ENCODE data around the gene DLGAP4.

DLGAP4 gene

DNA sequence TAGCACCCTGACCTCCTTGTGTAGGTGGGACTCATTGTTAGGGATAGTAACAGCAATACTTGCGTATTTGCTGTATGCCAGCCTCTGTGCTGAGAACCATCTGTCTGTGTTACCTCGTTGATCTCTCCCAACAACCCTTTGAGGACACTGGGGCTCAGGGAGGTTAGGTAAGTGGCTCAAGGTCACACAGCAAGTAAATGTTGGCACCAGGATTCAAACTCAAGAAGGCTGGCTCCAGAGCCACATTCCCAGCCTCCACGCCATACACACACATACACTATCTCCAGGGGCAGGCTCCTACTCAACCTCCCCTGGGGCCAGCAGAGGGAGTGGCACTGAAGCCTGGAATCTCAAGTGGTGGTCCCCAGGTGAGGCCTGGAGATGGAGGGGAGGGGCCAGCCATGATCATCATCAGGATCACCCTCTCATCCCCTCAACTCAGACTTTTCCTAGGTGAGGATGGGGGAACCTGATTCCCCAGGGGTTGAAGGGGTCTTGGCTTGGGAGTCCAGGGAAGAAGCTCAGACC is 109.4 kb downstream of the DLGAP4 start:
- no peaks in the 10 kb centered on the region for H3K27me3 ChIP-seq (ENCODE audit: low read length)
- TF ChIP-seq, protein P1, sequence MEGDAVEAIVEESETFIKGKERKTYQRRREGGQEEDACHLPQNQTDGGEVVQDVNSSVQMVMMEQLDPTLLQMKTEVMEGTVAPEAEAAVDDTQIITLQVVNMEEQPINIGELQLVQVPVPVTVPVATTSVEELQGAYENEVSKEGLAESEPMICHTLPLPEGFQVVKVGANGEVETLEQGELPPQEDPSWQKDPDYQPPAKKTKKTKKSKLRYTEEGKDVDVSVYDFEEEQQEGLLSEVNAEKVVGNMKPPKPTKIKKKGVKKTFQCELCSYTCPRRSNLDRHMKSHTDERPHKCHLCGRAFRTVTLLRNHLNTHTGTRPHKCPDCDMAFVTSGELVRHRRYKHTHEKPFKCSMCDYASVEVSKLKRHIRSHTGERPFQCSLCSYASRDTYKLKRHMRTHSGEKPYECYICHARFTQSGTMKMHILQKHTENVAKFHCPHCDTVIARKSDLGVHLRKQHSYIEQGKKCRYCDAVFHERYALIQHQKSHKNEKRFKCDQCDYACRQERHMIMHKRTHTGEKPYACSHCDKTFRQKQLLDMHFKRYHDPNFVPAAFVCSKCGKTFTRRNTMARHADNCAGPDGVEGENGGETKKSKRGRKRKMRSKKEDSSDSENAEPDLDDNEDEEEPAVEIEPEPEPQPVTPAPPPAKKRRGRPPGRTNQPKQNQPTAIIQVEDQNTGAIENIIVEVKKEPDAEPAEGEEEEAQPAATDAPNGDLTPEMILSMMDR (IDR thresholded peaks at IDR 0.05; ENCODE audit: insufficient read depth, low read length, poor library complexity, severe bottlenecking): no peak
- TF ChIP-seq EZH2phosphoT487 (conservative IDR thresholded peaks at IDR 0.05; ENCODE audit: low read length): no peak
- no peaks in the 10 kb centered on the region for H3K9me2 ChIP-seq (replicated peaks; ENCODE audit: insufficient read depth, low read length)
- no peak overlapping the region for H3K27ac ChIP-seq (ENCODE audit: low read depth, low read length)
- no peaks in the 10 kb centered on the region for H3K36me3 ChIP-seq (ENCODE audit: low read length)
- H4K20me1 ChIP-seq (ENCODE audit: low read depth, low read length): no peaks in the 10 kb centered on the region
- H3K79me2 ChIP-seq (ENCODE audit: insufficient read depth, low read length): no peaks in the 10 kb centered on the region
- H2AFZ ChIP-seq (ENCODE audit: low read depth, low read length, severe bottlenecking): no peak overlapping the region
- no peak overlapping the region for H3K4me2 ChIP-seq (ENCODE audit: low read depth, low read length, poor library complexity, severe bottlenecking)
- H3K9me3 ChIP-seq (ENCODE audit: insufficient read depth, low read length): no peaks in the 10 kb centered on the region
- H3F3A ChIP-seq (ENCODE audit: insufficient read depth): no peaks in the 10 kb centered on the region
- no peak overlapping the region for H3K4me3 ChIP-seq (ENCODE audit: insufficient read depth, low read length, poor library complexity, severe bottlenecking)
- H3K9ac ChIP-seq (ENCODE audit: low read length): no peak overlapping the region

DNA sequence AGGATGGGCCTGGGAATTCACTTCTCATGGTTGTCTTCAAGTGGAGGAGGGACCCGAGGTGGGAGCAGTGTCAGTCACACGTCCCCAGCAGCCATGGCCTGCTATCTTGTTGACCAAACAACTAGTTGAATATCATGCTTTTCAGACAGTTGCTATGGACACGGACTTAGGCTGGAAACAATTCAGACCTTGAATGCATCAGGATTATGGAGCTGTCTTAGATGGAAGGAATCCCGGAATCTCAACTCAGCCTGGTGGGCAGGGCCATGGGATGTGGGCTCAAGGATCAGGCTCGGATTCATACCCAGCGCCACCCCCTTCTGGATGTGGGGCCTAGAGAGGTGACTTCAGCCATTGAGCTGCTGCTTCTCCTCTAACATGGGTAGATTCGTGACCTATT is 112.6 kb downstream of the DLGAP4 start:
- Histone ChIP-seq H3K9ac (ENCODE audit: low read length) (no peak overlapping the region), H3K4me3 (ENCODE audit: insufficient read depth, low read length, poor library complexity, severe bottlenecking) (no peak overlapping the region), H3K4me2 (ENCODE audit: low read depth, low read length, poor library complexity, severe bottlenecking) (no peak overlapping the region), H3K36me3 (ENCODE audit: low read length) (no peaks in the 10 kb centered on the region), H3K27me3 (ENCODE audit: low read length) (no peaks in the 10 kb centered on the region), H3K9me2 (replicated peaks; ENCODE audit: insufficient read depth, low read length) (no peaks in the 10 kb centered on the region), H3K27ac (ENCODE audit: low read depth, low read length) (no peak overlapping the region), H2AFZ (ENCODE audit: low read depth, low read length, severe bottlenecking) (no peak overlapping the region), H3K79me2 (ENCODE audit: insufficient read depth, low read length) (no peaks in the 10 kb centered on the region), H4K20me1 (ENCODE audit: low read depth, low read length) (no peaks in the 10 kb centered on the region), H3K9me3 (ENCODE audit: insufficient read depth, low read length) (no peaks in the 10 kb centered on the region), H3F3A (ENCODE audit: insufficient read depth) (no peaks in the 10 kb centered on the region)
- TF ChIP-seq, protein P1 (IDR thresholded peaks at IDR 0.05; ENCODE audit: insufficient read depth, low read length, poor library complexity, severe bottlenecking): no peak
- TF ChIP-seq EZH2phosphoT487 (conservative IDR thresholded peaks at IDR 0.05; ENCODE audit: low read length): no peak

DNA sequence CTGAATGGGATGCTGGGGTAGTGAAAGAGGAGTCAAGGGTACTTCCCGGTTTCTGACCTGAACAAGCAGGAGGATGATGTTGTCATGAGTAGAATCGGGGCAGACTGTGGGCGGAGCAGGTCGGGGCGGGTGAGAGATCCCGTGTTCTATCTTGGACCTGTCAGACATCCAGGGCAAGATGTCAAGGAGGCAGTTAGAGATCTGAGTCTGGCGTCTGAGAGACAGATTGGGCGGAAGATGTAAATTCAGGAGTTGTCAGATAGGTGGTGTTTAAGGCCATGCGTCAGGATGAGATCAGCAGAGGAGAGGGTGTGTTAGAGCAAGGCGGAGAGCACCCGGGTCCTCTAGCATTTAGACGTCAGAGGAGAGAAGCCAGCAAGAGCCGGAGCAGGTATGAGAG is 115.5 kb downstream of the DLGAP4 start:
- Histone ChIP-seq H3K36me3 (ENCODE audit: low read length) (no peaks in the 10 kb centered on the region), H3K27ac (ENCODE audit: low read depth, low read length) (no peak overlapping the region), H3K27me3 (ENCODE audit: low read length) (no peaks in the 10 kb centered on the region), H4K20me1 (ENCODE audit: low read depth, low read length) (no peaks in the 10 kb centered on the region), H3K4me2 (ENCODE audit: low read depth, low read length, poor library complexity, severe bottlenecking) (no peak overlapping the region), H3K79me2 (ENCODE audit: insufficient read depth, low read length) (no peaks in the 10 kb centered on the region), H3K9me2 (replicated peaks; ENCODE audit: insufficient read depth, low read length) (no peaks in the 10 kb centered on the region), H2AFZ (ENCODE audit: low read depth, low read length, severe bottlenecking) (no peak overlapping the region), H3K4me3 (ENCODE audit: insufficient read depth, low read length, poor library complexity, severe bottlenecking) (no peak overlapping the region), H3K9ac (ENCODE audit: low read length) (no peak overlapping the region), H3F3A (ENCODE audit: insufficient read depth) (no peaks in the 10 kb centered on the region), H3K9me3 (ENCODE audit: insufficient read depth, low read length) (no peaks in the 10 kb centered on the region)
- TF ChIP-seq, protein P1 (IDR thresholded peaks at IDR 0.05; ENCODE audit: insufficient read depth, low read length, poor library complexity, severe bottlenecking): no peak
- no peak for TF ChIP-seq EZH2phosphoT487 (conservative IDR thresholded peaks at IDR 0.05; ENCODE audit: low read length)
